Activated CD4-positive, alpha-beta T cell treated with anti-CD3 and anti-CD28 coated beads, Interleukin-2, Interleukin-4, amounts not matched to agents 100 ng/mL and 50 ng/mL, durations not matched to agents 16 hours and 8 hours (primary cell): ENCODE measurements around the gene GAN.

Experiments used
- DNase-seq: peaks from one replicate; pipeline ENCODE4 v3.0.0-alpha.2; 2020; ENCODE audit warnings: low spot score

The GAN gene

GRCh38 chr16:81432937-81433557, 118.3 kb downstream of the GAN start:
- no peak for DNase-seq

DNA sequence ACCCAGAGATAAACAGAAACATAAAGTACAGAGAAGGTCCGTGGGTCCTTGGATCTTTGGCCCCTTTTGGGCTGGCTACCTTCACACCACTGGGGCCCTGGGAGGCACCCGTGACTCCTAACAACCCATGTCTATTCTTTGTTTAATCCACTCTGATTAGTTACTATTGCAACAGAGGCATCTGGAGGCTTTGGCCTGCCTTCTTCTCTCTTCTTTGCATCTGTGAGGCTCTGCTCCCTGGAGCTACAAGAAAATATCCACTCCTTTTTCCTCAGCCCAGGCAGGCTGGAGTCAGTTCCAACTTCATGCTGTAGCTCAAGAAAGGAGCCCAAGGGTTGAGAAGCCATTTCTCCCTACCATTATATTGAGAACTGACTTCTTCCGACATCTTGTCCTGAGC, 120.3 kb downstream of the GAN start:
- DNase-seq = no peak

DNA sequence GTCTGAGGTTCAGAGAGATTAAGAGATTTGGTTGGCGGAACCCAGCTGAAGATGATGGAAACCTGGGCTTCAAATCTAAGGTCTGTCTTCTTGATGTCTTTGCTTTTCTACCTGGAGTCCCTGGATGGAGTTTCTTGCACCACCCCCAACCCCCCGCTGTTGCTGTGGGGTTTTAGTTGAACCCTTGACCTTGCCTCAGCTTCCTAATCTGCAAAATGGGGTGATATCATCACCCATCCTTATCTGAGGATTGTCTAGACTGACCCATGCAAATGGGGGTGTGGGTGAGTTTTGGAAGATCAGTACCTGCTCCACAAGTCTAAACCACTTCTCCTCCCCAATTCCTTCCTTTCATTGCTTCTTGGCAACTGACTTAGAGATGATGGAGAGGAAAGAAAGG, 120.8 kb downstream of the GAN start:
- DNase-seq = no peak

DNA sequence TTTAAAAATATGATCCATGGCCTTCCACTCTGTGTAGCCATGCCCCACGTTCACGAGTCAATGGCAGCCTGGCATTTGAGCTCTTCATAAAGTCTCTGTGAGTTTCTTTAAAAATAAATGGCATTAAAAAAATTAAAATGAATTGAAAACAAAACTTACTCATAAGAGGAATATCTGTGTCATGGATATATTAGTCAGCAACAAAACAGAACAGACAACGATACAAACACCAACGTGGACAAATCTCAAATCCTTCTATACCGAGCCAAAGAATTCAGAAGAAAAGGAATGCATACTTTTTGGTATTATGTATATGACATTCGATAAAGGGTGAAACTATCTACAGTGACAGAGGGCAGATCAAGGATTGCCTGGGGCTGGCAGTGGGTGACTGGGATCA, 121.6 kb downstream of the GAN start:
- no peak for DNase-seq

DNA sequence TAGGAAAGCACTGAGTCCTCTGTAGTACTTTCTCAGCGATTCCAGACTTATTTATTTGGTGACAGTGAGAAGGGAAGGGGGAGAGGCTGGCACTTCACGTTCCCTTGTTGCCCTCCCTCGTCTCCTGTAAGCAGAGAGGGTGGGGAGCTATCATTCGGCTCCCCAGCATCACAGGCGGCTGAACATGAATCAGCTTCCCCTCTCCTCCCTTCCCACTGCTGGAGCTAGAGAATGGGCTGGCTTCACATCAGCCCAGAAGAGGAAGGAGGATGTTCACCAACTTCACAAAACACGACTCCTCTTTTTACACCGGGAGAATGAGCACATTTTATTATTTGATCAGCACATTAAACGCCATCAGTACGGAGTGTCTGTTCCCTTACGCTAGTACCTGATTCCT, 123.1 kb downstream of the GAN start:
- DNase-seq = no peak
